Endothelial cell of umbilical vein (primary cell): Measurements from ENCODE around the gene NID2. TPM values are rescaled to one million over a fixed set of nuclear protein-coding genes. Genes with fewer than 3 reads are reported as not detected.

Source experiments
- BruUV-seq: library from RNA; stranded (reverse); fragments of 400-500 nt; replicated peaks from 2 replicates; lab custom pipeline; 2021; lab: Mats Ljungman, UMichigan
- CTCF ChIA-PET: fragments of 300-600, 350-600 bp; sonication (Branson Sonifier 250); formaldehyde crosslinking; loops from one replicate; lab custom pipeline; 2021; ENCODE audit warnings: antibody characterized with exemption, inconsistent platforms; lab: Charles Lee
- POLR2A ChIA-PET: fragments of 300-600, 350-600 bp; sonication (Branson Sonifier 250); formaldehyde crosslinking; loops from one replicate; lab custom pipeline; 2021; ENCODE audit warnings: antibody characterized with exemption, inconsistent platforms; lab: Charles Lee
- DNase-seq: peaks from one replicate; pipeline ENCODE4 v3.0.0-alpha.2; 2011; ENCODE audit warnings: low read depth, low spot score
- FAIRE-seq: peaks from 2 replicates; lab custom pipeline; 2011; peaks lifted over from hg19 to GRCh38; lab: Jason Lieb, UNC
- H2AFZ ChIP-seq: 2 replicates; pipeline ENCODE4 v1.6.0; 2012; ENCODE audit warnings: low read depth, low read length, control low read depth, inconsistent platforms
- H3K27ac ChIP-seq: 2 replicates; pipeline ENCODE4 v1.5.1; 2011; ENCODE audit warnings: low read depth, mild to moderate bottlenecking, control low read depth, low read length, moderate library complexity; ENCODE audit not compliant: insufficient read depth
- H3K27me3 ChIP-seq, 2 experiments: 2 replicates each; pipeline versions ENCODE4 v1.6.0 to v1.6.1; 2011; ENCODE audit warnings: low read length in 2 of 2, mixed read lengths in 1 of 2; ENCODE audit not compliant: control insufficient read depth in 2 of 2, insufficient read depth in 2 of 2
- H3K36me3 ChIP-seq, 2 experiments: 2 replicates in 1 of 2; 3 replicates in 1 of 2; pipeline ENCODE4 v1.5.1; 2011; ENCODE audit warnings: low read length in 2 of 2, mild to moderate bottlenecking in 1 of 2, moderate library complexity in 1 of 2; ENCODE audit not compliant: control insufficient read depth in 2 of 2, insufficient read depth in 2 of 2; ENCODE audit errors: extremely low read depth in 1 of 2
- H3K4me1 ChIP-seq: 3 replicates; pipeline ENCODE4 v1.5.1; 2011; ENCODE audit warnings: mild to moderate bottlenecking, low read length; ENCODE audit not compliant: control insufficient read depth, insufficient read depth; ENCODE audit errors: extremely low read depth
- H3K4me2 ChIP-seq: 2 replicates; pipeline ENCODE4 v1.6.1; 2011; ENCODE audit warnings: low read length, control low read depth, mixed read lengths; ENCODE audit not compliant: insufficient read depth
- H3K4me3 ChIP-seq, 3 experiments: fragments of 200-600 bp in 1 of 3; sonication (generic), shearing (Covaris generic) in 1 of 3; replicated peaks in 1 of 3; 2 replicates each; pipeline ENCODE4 v1.5.1; 2011 to 2016; ENCODE audit warnings: control low read depth in 3 of 3, low read length in 3 of 3, mild to moderate bottlenecking in 2 of 3, inconsistent platforms in 1 of 3, low read depth in 1 of 3, moderate library complexity in 1 of 3; ENCODE audit not compliant: insufficient read depth in 1 of 3
- H3K79me2 ChIP-seq: 2 replicates; pipeline ENCODE4 v1.6.0; 2012; ENCODE audit warnings: low read length, inconsistent platforms; ENCODE audit not compliant: control insufficient read depth, insufficient read depth
- H3K9ac ChIP-seq: replicated peaks from 2 replicates; pipeline ENCODE3; 2011; ENCODE audit warnings: low read length, control low read depth; ENCODE audit not compliant: insufficient read depth; ENCODE audit errors: extremely low read depth
- H3K9me1 ChIP-seq: replicated peaks from 3 replicates; pipeline ENCODE4 v1.6.0; 2011; ENCODE audit warnings: mild to moderate bottlenecking, low read length; ENCODE audit not compliant: control insufficient read depth, insufficient read depth; ENCODE audit errors: extremely low read depth
- H3K9me3 ChIP-seq: replicated peaks from 2 replicates; pipeline ENCODE4 v1.5.1; 2012; ENCODE audit warnings: low read length, inconsistent platforms; ENCODE audit not compliant: control insufficient read depth, insufficient read depth
- H4K20me1 ChIP-seq: replicated peaks from 2 replicates; pipeline ENCODE3; 2011; ENCODE audit warnings: mild to moderate bottlenecking, low read length; ENCODE audit not compliant: control insufficient read depth, insufficient read depth; ENCODE audit errors: extremely low read depth
- CTCF ChIP-seq, 2 donors: IDR thresholded peaks; 1 replicate in 1 of 2; 2 replicates in 1 of 2; pipeline ENCODE4 v1.5.1; 2011; ENCODE audit warnings: low read length in 2 of 2, mild to moderate bottlenecking in 2 of 2, moderate library complexity in 2 of 2, control low read depth in 1 of 2, inconsistent platforms in 1 of 2, low read depth in 1 of 2; ENCODE audit not compliant: insufficient read depth in 1 of 2; ENCODE audit errors: extremely low read depth in 1 of 2
- EZH2 ChIP-seq: IDR thresholded peaks from 2 replicates; pipeline ENCODE4 v1.6.1; 2012; ENCODE audit warnings: borderline replicate concordance, low read depth, mild to moderate bottlenecking, moderate library complexity, low read length, inconsistent platforms; ENCODE audit not compliant: severe bottlenecking
- FOS ChIP-seq: IDR thresholded peaks from 2 replicates; pipeline ENCODE4 v1.6.1; 2011; ENCODE audit warnings: mild to moderate bottlenecking, low read length, moderate library complexity, borderline replicate concordance; ENCODE audit not compliant: insufficient read depth
- GATA2 ChIP-seq: IDR thresholded peaks from 2 replicates; pipeline ENCODE4 v1.7.0; 2011; ENCODE audit warnings: low read depth, mild to moderate bottlenecking, moderate library complexity, mixed read lengths, low read length; ENCODE audit not compliant: insufficient read length, insufficient read depth
- JUN ChIP-seq: IDR thresholded peaks from 2 replicates; pipeline ENCODE4 v1.6.1; 2011; ENCODE audit warnings: borderline replicate concordance, low read depth; ENCODE audit not compliant: insufficient read length, insufficient read depth
- MAX ChIP-seq: IDR thresholded peaks from 2 replicates; pipeline ENCODE4 v1.6.1; 2011; ENCODE audit not compliant: insufficient read depth, insufficient read length
- MYC ChIP-seq: IDR thresholded peaks from one replicate; pipeline ENCODE4 v1.6.1; 2011; ENCODE audit warnings: mild to moderate bottlenecking, low read depth, low read length
- POLR2A ChIP-seq: IDR thresholded peaks from 2 replicates; pipeline ENCODE4 v1.6.1; 2012; ENCODE audit warnings: low read depth, mild to moderate bottlenecking, control low read depth, low read length
- POLR2AphosphoS5 ChIP-seq: IDR thresholded peaks from 2 replicates; pipeline ENCODE4 v1.6.1; 2012; ENCODE audit warnings: low read depth, mild to moderate bottlenecking, control low read depth, low read length, moderate library complexity; ENCODE audit not compliant: insufficient read depth
- dilution Hi-C: fragments of 300-500 bp; cut with MboI; formaldehyde crosslinking; loops from one replicate; pipeline ENCODE4 v1.15.0; 2019; ENCODE audit warnings: low sequenced_read_pairs; ENCODE audit not compliant: extremely low pct_ligation_motif_present
- intact Hi-C: fragments of 100-400 bp; cut with micrococcal nuclease; formaldehyde crosslinking; loops from one replicate; pipeline ENCODE4 v1.10.0; 2022
- polyA plus RNA-seq, 4 experiments: library from polyadenylated mRNA; depleted of rRNA in 3 of 4; stranded (reverse) in 3 of 4; unstranded in 1 of 4; fragments of >200 nt; gene quantifications; 2 replicates each; pipeline versions ENCODE4 v1.2.1 to v1.2.3, GENCODE V29; 2011 to 2012; ENCODE audit warnings: missing spikeins in 1 of 4
- total RNA-seq: library from RNA; stranded (reverse); gene quantifications from 2 replicates; pipeline ENCODE4 v1.2.3, GENCODE V29; 2021

The NID2 gene
- total and polyA plus RNA-seq, 2 donors (not counting 3 experiments of a cell fraction or from before 2014, with no cell fraction given): 22.5 to 56.7 TPM

GRCh38 chr14:51972566-51972965 lies 96.3 kb downstream of the NID2 start:
- POLR2A ChIA-PET: no interaction called here
- no peaks in the 10 kb centered on the region for H3K4me1 ChIP-seq
- no peak for DNase-seq
- H3K9me3 ChIP-seq: no peaks in the 10 kb centered on the region
- H3K9ac ChIP-seq: no peak overlapping the region
- dilution Hi-C loops (no loop called here), intact Hi-C loops (no loop called here)
- H2AFZ ChIP-seq: no peak overlapping the region
- no TSS peak for BruUV-seq
- TF ChIP-seq MAX (no peak), FOS (no peak), JUN (no peak), GATA2 (no peak), EZH2 (no peak), POLR2A (no peak), CTCF (IDR thresholded peaks at IDR 0.05; ENCODE audit: extremely low read depth in 1 of 2, insufficient read depth in 1 of 2, low read depth in 1 of 2, low read length in 2 of 2) (no peak), MYC (no peak), POLR2AphosphoS5 (no peak)
- H3K9me1 ChIP-seq: no peaks in the 10 kb centered on the region
- H3K36me3 ChIP-seq: no peaks in the 10 kb centered on the region
- H3K27me3 ChIP-seq: peaks cover 31 to 39% of the 10 kb centered on the region in 2 experiments
- no peaks in the 10 kb centered on the region for H4K20me1 ChIP-seq
- H3K27ac ChIP-seq: no peak overlapping the region
- no peak overlapping the region for H3K4me2 ChIP-seq
- FAIRE-seq: no peak
- no peaks in the 10 kb centered on the region for H3K79me2 ChIP-seq
- CTCF ChIA-PET: no interaction called here
- H3K4me3 ChIP-seq: no peak overlapping the region
